ENCODE data around the gene SH3BP1.
"Not testable (repeated sequence)": the region's sequence is repeated elsewhere in the genome, so short reads cannot be mapped to it uniquely, and the experiment has no call there.

Gene SH3BP1

DNA sequence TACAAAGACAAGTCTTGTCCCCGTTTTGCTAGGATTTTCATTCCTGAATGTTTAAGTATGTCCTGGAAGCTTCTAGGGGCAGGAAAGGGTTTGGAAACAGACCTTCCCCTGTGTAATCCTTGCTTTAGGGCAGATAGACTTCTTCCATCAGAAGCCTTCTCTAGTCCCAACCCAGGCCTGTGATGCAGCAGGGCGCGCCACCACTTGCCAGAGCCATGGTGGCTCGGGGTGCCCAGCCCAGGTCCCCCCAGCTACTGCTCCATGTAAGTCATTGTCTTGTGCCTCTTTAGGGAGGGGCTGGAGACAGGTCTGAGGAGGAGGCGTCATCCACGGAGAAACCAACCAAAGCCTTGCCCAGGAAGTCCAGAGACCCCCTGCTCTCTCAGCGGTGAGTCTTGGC is 50.9 kb downstream of the SH3BP1 start:
- TF ChIP-seq, protein P1, sequence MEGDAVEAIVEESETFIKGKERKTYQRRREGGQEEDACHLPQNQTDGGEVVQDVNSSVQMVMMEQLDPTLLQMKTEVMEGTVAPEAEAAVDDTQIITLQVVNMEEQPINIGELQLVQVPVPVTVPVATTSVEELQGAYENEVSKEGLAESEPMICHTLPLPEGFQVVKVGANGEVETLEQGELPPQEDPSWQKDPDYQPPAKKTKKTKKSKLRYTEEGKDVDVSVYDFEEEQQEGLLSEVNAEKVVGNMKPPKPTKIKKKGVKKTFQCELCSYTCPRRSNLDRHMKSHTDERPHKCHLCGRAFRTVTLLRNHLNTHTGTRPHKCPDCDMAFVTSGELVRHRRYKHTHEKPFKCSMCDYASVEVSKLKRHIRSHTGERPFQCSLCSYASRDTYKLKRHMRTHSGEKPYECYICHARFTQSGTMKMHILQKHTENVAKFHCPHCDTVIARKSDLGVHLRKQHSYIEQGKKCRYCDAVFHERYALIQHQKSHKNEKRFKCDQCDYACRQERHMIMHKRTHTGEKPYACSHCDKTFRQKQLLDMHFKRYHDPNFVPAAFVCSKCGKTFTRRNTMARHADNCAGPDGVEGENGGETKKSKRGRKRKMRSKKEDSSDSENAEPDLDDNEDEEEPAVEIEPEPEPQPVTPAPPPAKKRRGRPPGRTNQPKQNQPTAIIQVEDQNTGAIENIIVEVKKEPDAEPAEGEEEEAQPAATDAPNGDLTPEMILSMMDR (IDR thresholded peaks at IDR 0.05; ENCODE audit: low read depth, low read length): no peak
- no peak overlapping the region for H3K4me3 ChIP-seq (ENCODE audit: low read depth, low read length)

DNA sequence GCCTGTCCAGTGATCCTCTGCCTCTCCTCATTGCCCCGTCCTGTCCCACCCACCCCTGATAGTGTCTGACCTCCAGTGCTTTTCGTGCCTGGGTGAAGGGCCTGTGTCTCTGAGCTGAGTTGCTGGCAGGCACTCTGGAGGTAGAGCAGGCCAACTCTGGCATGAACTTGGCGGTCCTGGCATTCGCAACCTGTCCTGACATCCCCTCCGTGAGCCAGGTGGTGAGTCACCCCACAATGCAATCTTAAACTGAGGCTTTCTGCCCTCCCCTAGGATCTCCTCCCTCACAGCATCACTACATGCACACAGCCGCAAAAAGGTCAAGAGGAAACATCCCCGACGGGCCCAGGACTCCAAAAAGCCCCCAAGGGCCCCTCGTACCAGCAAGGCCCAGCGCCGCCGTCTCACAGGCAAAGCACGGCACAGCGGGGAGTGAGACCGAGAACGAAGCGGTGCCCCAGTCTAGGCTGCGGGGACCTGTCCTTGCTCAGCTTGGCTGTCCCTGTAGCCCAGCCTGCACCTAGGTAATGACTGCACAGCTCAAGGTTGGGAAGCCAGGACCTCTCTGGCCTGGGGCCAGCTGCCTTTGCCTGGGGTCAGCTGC is 51.5 kb downstream of the SH3BP1 start:
- TF ChIP-seq, protein P1 (IDR thresholded peaks at IDR 0.05; ENCODE audit: low read depth, low read length): no peak
- no peak overlapping the region for H3K4me3 ChIP-seq (ENCODE audit: low read depth, low read length)

DNA sequence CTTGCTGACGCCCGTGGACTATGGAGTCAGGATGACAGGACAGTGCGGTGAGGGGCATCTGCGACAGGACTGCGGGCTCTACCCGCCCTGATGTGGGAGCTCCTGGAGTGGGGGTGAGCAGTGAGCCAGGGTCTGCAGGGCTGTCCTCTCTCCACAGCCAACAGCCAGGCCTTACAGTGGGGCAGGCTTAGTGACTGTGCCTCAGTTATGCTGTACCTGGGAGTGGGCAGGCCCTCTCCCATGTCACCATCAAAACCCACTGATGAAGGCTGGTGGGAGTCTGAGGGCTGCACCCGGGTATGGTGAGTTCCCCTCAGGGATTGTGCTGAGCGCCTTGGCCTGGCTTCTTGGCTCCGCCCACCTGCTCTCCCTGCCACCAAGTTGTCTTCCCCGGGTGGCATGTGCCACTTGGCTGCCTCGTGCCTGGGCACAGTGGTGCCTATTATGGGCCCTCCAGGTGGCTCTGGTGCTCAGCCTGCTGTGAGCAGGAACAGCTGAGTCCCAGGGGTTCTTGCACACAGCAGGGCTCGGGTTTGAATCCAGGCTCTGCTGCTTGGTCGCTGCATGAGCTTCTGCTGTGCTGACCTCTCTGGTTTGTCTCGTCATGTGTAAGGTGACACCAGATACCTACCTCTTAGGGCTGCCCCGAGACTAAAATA is 53.3 kb downstream of the SH3BP1 start:
- TF ChIP-seq, protein P1 (IDR thresholded peaks at IDR 0.05; ENCODE audit: low read depth, low read length): no peak
- H3K4me3 ChIP-seq (ENCODE audit: low read depth, low read length): no peak overlapping the region

GRCh38 chr22:37694131-37694530 is 54.7 kb downstream of the SH3BP1 start:
- H3K4me3 ChIP-seq (ENCODE audit: low read depth, low read length): not testable (repeated sequence)

GRCh38 chr22:37696260-37696656 is 56.8 kb downstream of the SH3BP1 start:
- H3K4me3 ChIP-seq (ENCODE audit: low read depth, low read length): peak overlapping the region; percentile 29; the same call in 1 of the 2 replicates

DNA sequence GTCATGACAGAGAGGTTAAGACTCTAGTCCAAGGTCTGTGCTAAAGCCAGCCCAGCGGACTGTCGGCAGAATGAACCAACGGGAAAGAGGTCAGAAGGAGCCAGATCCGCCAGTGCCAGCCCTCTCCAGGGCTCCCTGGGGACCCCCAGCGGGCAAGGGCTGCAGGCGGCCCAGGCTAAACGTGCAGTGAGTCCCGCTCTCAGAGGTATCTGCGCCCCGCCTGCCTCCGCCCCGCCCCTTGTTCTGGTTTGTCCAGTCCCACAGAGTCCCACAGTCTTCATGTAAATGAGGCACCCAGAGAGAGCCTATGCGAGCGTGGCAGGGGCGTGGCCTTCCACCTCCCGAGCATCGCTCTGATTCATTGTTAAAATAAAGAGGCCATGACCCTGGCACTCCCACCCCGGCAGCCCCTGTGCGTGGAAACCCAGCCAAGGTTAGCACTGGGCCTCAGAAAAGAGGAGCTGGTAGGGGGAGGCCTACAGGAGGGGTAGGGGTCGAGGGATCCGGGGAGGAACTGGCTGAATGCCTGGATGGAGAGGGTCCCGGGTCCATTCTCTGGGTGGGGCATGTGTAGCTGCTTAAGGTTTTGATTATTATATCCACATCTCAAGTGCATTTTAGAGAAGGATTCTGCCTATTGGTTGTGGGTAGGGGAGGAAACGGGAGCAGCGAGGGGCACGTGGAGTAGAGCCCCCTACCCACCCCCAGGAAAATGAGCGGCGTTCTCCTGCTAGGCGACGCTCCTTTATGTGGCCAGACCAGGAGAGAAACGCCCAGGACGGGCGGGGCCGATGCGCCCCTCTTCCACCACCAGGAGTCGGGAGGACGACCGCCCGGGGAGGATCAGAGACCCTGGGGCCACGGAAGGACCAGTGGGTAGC is 57.4 kb downstream of the SH3BP1 start, which contains the start of gene TRIOBP:
TRIOBP (plus strand) TSS at position 392 of the 881 bp plus-strand sequence. CDS start 4,318 bp downstream, outside the sequence.
- peak within 1 kb of the TSS; percentile 30; the same call in 1 of the 2 replicates for H3K4me3 ChIP-seq (ENCODE audit: low read depth, low read length)
- TF ChIP-seq, protein P1 (IDR thresholded peaks at IDR 0.05; ENCODE audit: low read depth, low read length): peak; percentile 54

GRCh38 chr22:37697538-37697835 is 58.0 kb downstream of the SH3BP1 start:
- TF ChIP-seq, protein P1 (IDR thresholded peaks at IDR 0.05; ENCODE audit: low read depth, low read length): no peak
- H3K4me3 ChIP-seq (ENCODE audit: low read depth, low read length): no peak overlapping the region

DNA sequence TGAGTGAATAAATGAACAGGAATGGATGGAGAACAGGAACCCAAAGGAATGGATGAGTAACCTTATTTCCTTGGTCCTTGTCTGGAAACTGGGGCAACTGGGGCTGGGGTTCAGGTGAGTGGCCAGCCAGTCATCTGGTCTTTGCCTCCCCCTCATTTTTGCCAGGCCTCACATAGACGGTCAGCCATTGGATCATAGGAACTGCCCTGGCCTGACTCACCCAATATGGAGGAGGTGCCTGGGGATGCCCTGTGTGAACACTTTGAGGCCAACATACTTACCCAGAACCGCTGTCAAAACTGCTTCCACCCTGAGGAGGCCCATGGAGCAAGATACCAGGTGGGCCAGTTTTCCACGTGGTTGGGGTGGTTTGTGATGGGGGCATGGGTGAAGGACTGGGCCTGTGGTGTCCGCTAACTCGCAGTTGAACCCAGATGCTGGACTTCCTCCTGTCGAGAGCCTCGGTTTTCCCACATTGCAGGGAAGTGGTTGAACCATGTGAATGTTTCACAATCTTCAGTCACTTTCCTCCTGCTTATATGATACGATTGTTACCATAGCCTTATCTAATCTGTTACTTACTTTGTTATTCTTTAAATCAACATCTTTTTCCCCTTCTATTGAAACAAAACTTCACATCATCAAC is 61.8 kb downstream of the SH3BP1 start:
- H3K4me3 ChIP-seq (ENCODE audit: low read depth, low read length): no peak overlapping the region
- TF ChIP-seq, protein P1 (IDR thresholded peaks at IDR 0.05; ENCODE audit: low read depth, low read length): no peak

Measured in WI38 (cell line).